HG02642 (cell line): ENCODE measurements around the gene NAA35.
"Not testable (repeated sequence)": the region's sequence is repeated elsewhere in the genome, so short reads cannot be mapped to it uniquely, and the experiment has no call there.

ENCODE experiments used
- ATAC-seq: cut with Tn5 transposase; IDR thresholded peaks from one replicate; pipeline ENCODE4 v1.9.1; 2021; ENCODE audit warnings: mild to moderate bottlenecking; ENCODE audit not compliant: unreplicated experiment, poor library complexity

NAA35 gene

DNA sequence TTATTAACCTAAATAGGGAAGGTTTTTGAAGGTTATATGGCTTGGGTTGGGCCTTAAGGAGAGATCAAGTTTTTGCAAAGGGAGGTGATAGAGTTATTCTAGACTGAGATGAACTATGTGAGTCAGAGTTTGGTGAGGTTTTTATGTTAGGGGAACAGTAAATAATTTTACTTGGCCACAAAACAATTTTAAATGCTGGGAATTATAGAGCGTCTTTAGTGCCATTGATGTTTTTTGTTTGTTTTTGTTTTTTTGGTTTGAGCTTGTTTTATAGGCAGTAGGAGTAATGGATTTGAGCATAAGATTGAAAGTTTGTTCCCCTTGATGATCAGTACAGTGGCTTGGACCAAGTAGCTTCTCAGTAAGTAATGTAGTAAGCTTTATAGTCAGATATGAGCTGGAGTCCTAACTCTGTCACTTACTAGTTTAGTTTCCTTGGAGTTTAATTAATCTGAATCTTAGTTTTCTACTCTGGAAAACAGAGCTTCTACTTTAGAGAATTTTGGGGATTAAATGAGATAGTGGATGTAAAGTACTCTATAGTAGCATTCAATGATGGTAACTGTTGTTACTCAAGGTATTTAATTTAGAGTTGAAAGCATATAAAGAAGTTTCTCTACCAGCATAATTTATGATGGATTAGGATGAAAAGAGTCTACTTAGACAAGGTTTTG is 2.9 kb downstream of the NAA35 start:
- no peak for ATAC-seq

DNA sequence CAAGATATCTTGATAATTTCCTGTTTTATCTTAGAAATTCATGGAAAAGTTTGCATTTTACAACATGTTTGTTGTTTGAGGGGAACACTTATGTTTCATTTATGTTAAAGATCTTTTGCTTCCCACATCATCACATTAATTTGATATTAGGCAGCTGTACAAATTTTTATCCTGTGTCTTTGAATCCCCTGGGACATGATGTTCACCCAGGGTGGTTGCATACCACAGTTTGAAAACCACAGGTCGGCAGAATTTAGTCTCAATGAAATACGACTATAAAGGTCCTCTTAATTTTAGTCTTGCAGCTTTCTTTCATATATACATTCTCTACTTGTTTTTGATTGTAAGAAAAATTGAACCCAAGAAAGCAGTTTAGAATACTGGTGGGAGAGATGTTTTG is 3.7 kb downstream of the NAA35 start:
- ATAC-seq = no peak

DNA sequence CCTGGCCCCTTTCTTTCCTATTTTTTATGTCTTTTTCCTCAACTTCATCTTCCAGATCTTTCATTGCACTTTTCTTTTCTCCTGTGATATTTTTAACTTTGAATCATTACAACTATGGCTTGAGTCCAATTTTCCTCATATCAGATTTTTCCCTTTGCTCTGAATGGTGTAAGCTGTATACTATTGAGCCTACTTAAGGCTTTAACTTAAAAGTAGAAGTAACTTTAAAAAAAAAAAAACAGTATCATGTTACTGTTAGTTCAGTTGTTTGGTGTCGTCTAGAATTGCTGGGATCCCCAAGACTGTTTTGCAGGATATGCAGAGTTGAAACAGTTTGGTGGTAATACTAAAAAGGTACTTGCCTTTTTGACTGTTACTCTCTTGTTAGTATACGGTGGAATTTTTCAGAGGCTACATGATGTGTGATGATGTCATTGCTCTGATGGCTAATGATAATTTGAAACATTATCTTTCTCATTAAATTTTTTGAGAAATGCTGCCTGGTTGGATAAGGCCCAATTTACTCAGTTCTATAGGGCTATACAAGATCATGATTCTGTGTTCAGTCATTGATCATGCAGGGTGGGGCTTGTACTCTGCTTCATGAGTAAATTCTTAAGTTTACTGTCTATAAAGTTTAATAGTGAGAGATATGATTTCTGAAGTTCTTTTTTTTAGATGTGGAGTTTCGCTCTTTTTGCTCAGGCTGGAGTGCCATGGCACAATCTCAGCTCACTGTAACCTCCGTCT is 8.8 kb downstream of the NAA35 start:
- ATAC-seq = no peak

DNA sequence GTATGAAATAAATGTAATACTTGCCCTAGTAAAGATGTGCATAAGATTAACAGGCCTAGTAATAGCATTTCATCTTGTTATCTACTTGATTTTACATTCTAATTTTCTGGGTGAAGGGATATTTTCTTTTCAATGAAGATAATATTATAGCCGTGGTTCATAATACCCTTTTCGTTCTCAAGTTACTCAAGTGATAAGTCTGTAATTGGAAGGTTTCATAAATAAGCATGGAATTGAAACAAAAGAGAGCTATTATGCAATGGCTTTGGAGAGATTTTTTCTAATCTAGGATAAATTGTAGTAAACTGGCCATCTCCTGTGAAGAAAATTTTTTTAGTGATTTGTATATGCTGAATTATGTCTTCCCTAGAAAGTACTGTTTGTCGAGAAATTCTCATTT is 19.0 kb downstream of the NAA35 start:
- ATAC-seq = no peak

DNA sequence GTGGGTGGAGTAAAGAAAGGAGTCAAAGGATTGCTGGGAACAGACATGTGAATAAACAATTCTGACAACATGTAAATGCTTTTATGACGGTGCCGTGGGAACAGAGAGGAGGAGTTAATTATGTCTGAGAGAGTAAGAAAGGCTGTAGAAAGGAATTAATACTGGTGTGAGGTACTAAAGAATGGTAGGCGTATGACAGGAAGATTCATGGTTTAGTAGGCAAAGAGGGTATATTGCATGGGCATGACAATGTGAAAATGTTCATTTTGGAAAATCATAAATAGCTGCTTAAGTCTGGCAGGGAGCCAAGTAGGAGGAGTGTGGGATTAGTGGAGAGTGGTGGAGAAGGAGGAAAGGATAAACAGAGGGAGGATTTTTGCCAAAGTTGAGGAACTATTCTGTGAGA is 19.7 kb downstream of the NAA35 start:
- ATAC-seq = no peak

DNA sequence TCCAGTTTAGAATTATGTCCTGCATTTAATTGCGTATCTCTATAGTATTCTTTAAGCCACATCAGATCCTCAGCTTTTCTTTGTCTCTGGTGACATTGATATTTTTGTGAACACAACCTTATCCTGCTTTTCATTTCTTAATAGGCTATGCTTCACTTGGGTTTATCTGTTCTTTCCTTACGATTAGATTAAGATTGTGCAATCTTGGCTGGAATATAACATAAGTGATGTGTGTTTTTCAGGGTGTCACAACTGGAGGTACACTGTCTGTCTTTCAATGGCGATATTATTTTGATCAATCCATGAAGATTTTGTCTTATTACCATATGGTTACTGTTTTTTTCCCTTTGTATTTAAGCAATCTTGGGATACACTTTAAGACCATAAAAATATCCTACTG is 23.6 kb downstream of the NAA35 start:
- ATAC-seq = no peak

DNA sequence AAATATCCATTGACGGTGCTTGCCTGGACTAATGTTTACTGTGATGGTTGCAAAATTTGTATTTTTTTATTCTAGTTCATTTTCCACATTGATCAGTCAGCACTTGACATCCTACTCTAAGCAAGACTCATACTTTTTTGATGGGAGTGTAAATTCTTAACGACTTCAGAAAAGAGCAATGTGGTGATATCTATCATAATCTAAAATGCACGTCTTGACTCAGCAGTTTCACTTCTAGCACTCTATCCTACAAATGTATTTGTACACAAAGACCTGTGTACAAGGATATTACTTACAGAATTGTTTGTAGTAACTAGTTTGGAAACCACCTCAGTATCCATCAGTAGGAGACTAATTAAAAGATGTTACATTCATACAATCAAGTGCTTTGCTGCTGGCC is 24.0 kb downstream of the NAA35 start:
- ATAC-seq = no peak

DNA sequence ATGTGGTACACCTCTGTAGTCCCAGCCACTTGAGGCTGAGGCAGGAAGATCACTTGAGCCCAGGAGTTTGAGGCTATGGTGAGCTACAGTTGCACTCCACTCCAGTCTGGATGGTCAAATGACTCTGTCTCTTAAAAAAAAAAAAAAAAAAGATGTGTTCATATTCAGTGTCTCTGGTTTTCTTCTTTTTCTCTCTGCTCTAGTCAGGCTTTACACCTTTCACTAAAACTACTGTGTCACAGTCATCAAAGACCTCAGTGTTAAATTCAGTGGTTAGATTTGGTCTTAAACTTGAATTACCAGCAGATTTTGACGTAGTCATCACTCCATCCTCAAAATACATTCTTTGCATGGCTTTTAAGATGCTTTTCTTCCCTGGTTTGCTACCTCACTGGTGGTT is 28.8 kb downstream of the NAA35 start:
- no peak for ATAC-seq

DNA sequence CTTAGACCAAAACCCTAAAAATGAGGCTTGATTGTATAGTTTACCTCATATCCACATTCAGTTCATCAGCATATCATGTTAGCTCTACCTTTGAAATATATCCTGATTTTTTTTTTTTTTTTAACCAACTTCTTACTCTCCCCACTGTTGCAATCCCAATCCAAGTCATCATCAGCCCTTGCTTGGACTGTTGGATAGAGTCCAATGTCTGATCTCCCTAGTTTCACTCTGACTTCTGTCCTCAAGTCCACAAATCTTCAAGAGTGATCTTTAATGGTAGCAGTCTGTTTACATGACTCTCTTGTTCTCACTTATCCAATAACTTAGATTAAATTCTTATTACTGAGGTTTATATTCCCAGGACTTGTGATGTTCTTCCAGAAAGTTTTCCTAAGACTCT is 30.8 kb downstream of the NAA35 start:
- ATAC-seq = no peak

DNA sequence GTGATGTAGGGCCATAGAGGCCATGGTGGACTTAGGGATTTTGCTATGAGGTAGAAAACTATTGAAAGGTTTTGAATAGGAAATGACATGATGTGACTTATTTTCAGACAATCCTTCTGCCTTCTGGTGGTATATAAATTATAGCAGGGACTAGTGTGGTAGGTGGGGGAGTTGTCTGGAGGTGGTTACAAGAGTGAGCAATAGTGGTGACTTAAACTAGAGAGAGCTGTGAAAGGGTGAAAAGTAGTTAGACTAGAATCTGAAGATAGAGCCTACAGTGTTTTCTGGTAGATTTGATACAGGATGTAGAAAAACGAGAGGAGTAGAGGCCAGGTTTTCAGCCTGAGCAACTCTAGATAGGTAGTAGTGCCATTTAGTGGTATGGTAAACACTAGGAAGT is 32.3 kb downstream of the NAA35 start:
- ATAC-seq = no peak

DNA sequence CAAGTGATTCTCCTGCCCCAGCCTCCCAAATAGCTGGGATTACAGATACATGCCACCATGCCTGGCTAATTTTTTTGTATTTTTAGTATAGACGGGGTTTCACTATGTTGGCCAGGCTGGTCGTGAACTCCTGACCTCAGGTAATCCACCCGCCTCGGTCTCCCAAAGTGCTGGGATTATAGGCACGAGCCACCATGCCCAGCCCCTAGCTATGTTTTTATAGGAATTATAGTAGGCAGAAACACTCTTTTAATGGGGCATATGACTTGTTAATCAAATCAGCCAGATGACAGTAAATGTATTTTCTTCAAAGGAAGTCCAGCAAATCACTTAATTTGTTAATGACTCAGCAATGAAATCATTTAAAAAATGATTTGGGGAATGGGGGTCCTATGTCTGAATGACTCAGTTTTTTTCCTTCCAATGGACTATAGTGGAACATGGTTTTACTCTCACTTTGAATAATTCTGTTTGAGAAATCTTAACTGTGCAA is 33.2 kb downstream of the NAA35 start:
- ATAC-seq = not testable (repeated sequence)

DNA sequence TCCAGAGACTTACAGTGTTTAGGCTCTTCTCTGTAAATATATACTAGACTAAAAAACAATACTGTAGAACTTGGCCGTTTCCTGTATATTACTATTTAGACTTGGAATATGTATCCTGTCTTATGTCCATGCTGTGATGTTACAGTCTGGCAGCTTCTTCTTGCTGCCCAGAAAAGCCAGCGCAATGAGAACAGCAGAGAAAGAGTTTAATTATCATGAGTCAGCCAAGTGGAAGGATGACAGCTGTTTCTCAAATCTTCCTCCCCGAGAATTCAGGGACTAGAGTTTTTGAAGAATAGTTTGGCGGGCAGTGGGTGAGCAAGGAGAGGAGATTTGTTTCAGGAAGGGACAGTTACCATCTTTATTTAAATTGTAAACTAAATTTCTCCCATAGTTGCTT is 37.5 kb downstream of the NAA35 start:
- ATAC-seq = no peak

DNA sequence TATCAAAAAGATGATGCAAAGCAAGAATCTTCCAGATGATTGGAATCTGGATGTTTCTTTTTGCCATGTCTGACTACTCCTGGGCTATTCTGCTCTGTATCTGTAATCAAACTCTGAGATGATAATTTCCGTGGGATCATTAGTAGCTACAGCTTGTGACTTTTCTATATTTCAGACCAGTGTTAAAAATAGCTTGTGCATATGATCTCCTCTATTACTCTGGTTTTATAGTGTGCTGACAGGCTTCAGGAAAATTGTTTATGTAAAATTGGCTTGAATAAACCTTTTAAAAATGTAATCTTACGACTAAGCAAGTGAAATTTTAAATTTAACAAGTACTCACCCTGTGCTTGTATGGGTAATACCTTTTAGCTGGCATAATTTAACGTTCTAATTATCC is 40.4 kb downstream of the NAA35 start:
- no peak for ATAC-seq

DNA sequence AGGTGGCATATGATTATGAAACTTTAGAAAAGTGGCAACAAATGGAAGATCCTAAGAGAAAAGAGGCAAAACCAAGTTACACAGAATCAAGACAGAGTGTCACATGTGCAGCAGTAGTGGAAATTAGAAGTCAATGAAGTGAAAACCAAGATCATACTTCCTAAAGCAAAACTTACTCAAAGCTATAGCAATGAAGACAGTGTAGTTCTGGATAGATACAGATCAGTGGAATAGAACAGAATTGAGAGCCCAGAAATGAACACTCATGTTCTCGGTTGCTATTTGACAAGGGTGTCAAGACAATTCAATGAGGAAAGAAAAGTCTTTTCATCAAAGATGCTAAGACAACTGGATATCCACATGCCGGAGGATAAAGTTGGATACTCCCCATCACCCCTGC is 43.5 kb downstream of the NAA35 start:
- no peak for ATAC-seq

DNA sequence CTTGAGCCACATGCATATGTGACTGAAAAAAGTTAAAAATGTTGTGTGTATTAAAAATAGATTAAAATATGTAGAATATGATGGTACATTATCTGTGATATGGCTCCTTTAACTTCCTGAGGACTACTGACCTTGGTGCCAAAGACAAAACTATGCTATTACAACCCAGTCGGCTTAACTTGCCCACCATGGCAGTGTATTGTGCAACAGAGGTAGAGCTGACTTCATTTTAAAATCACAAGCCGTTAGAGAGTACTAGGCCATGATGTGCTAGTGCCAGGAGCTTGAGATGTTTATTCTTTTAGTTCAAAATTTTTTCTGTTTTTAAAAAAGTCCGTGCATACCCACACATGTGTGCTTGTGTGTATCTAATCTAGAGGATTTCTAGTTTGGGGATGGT is 46.3 kb downstream of the NAA35 start:
- no peak for ATAC-seq

DNA sequence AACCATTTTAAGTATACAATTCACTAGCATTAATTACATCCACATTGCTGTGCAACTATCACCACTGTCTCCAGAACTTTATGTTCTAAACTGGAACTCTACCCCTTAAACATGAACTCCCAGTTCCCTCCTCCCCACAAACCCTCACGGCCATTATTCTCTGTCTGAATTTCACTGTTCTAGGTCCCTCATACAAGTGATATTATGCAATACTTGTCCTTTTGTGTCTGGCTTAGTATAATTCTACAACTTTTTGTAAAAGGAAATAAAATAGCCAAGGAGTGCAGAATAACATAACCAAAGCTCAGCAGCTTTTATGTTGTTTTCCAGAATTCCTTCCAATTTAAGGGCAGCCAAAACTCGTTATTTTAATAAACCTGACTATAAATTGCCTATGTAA is 53.2 kb downstream of the NAA35 start:
- ATAC-seq = no peak

DNA sequence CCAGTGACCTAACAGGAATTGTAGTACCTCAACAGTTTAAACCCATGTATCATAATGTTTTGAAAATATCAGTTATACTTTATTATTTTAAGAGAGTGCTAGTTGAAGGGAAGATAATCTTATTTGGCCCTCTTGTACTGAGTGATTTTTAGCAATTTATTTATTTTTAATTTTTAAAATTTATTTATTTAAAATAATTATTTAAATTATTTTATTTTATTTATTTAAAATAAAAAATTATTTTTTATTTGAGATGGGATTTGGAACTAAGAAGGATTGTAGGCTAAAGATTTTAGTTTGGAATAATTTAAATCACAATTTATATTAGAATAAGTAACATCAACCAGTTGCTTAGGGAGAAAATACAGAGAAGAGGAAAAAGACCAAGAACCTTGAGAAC is 54.2 kb downstream of the NAA35 start:
- no peak for ATAC-seq

DNA sequence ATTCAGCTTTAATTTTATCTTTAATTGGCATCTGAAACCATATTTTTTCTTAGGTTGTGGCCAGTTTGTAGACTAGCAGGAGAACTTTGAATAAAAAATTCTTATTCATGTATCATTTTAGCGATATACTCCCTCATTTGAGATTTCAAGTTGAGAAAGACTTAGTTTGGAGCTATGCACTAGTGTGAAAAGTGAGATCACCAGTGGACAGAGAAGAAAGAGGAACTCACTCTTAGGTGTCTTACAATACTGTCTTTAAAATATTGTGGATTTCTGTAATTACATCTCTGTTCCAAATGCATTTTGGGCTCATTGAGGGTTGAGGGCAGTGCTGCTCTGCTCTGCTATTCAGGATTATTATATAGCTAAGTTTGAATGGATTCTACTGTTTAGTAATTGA is 54.7 kb downstream of the NAA35 start:
- ATAC-seq = no peak

DNA sequence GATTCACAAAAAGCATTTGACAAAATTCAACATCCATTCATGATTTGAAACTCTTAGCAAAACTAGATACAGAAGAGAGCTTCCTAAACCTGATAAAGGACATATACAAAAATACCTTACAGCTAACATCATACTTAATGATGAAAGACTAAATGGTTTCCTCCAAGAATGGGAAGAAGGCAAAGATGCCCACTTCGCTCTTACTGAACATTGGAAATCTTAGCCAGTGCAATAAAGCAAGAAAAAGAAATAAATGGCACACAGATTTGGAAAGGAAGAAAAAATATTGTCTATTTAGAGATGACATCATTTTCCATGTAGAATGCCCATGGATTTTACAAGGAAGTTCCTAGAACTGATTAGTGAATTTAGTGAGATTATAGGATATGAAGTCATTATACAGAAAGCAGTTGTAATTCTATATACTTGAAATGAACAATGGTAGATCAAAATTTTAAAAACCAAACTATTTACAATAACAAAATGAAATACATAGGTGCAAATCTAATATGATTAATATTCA is 64.4 kb downstream of the NAA35 start:
- ATAC-seq = no peak

DNA sequence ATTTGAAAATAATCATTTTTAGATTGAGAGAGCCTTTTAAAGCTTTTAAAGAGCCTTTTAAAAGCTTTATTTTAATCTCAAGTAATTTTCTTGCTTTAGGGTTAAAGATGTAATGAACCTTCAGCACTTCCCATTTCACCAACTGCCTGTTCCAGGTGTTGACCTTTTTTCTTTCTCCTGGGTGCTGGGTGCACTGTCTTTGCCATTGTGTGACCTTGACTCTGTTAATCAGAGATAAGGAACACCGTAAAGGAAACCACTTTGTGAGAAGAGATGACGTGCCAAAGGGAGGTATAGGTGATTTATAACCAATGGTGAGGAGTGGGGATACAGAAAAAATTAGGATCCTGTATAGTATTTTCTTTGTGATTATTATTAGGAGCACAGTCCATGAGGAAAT is 68.2 kb downstream of the NAA35 start:
- ATAC-seq = no peak

DNA sequence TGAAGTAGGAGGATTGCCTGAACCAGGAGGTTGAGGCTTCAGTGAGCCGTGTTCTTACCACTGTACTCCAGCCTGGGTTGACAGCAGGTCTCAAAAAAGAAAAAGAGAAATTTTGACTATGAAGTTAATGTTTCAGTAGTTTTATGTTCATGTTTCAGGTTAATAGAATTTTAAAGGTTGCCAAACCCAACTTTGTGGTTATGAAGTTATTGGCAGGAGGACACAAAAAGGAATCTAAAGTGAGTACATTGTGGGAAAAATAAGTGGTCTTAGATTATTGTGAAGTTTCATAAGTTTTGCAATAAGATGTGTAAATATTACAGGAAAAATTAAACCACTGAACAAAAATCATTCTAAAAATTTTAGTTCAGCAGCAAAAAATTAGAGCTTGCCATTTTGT is 79.8 kb downstream of the NAA35 start:
- no peak for ATAC-seq

DNA sequence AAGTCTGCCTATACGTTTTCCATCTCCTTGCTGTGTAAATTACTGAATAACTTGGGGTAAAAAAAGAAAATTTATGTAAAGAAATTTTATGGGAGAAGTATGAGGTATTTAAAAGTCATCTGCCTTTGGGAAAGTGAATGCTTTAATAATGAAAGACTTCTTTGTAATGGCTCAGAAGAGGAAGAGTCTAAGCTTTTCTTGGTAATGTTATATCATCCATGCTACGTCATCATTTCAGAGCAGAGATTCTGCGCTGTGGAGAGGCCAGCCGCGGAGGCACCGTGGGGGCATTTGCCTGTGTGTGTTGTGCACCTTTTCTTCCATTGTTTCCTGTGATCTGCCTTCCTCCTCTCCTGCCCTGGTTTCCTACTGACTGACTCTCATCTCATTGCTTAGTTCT is 80.2 kb downstream of the NAA35 start:
- ATAC-seq = no peak
